DMS79 treated with DMSO at 0.1 percent for 48 hours (cell line): ENCODE results near the gene WASF2.

Experiments
- DNase-seq: peaks from one replicate; lab custom pipeline; 2025; lab: John Stamatoyannopoulos, UW

The WASF2 gene

DNA sequence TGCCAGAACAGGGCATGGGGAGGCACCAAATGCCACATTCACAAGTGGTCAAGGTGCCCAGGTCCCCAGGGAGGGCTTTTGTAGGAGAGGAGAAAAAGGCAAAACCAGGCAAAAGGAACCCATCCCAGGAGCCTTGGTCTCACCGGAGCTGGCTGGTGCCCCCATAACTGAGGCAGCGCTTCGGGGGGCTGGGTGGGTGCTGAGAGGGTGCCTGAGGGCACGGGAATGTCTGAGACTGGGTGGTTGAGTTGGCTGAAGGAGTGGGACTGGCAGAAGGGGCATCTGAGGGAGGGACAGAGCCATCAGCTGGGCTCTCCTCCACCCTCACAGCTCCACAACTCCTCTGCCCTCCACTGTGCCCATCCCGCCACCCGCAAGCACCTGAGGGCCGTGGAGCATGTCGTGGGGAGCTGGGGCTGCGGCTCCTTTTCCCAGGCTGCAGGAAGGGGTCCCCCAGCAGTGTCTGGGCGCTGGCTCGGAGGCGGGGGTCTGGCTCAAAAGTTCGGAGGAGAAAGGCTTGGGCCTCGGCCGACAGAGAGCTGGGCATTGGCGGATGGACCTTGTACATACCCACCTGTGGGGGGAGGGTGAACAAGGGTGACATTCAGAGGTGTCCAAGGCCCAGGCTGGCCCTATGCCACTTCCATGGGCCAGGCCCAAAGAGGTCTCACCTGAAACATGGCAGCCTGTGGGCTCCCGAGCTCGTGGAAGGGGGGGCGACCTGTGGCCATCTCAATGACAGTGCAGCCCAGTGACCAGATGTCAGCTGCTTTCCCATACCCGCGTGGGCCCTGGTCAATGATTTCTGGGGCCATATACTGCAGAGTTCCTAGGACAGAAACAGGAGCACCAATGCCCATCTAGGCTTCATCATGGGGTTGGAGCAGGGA, 131.7 kb downstream of the WASF2 start:
- no peak for DNase-seq

GRCh38 chr1:27357281-27358037, 132.5 kb downstream of the WASF2 start:
- DNase-seq, result peak; percentile 15

DNA sequence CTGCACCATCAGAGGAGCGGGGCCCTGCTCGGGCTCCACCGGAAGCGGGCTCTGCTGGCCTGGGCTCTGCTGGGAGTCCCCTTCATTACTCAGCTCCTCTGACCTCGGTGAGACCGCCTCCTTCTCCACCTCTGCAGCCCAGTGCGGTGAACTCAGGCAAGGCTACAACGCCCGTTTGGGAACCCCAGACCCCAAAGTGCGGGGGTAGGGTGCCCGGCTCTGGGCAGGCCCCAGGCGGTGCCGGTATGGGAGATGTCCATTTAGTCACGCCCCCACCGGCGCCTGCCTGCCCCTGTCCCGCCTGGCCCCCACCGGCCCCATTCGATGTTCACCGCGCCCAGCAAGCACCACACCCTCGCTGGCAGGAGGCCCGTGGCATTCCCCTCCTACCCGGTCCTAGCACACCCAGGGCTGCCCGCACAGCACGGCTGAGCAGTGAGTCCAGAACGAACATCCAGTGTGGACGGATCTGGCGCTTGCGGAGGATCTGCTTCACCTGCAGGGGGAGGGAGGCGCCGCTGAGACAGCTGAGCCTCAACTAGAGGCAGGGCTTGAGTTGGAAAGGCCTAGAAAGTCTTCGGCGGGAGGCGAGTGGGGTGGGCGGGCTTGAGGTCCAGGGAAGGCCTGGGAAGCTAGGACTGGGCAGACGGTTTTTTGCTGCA, 133.2 kb downstream of the WASF2 start:
- DNase-seq, result no peak

DNA sequence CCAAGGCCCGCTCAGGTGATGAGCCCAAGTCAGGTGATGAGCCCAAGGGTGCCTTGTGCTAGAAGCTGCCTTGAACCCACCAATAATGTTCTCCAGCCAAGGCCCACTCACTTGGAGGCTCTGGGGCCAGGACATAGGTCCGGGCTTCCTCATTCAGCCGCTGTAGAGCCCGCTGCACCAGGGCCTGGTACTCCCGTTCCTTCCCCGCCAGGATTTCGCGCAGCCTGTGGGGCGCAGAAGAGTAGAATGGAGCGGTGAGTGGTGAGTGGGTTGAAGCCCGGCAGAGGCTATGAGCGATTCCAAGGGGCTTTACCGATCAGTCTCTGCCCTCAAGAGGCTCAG, 133.7 kb downstream of the WASF2 start:
- DNase-seq, result no peak

GRCh38 chr1:27355683-27356082, 134.3 kb downstream of the WASF2 start:
- no peak for DNase-seq
